Ramos (cell line): Measurements from ENCODE around the gene SLX9.

Experiments
- in situ Hi-C: fragments of 300-500 bp; cut with MboI; formaldehyde crosslinking; loops from one replicate; pipeline ENCODE4 v1.14.3; 2022; ENCODE audit warnings: low sequenced_read_pairs; ENCODE audit not compliant: unreplicated experiment

SLX9 gene

DNA sequence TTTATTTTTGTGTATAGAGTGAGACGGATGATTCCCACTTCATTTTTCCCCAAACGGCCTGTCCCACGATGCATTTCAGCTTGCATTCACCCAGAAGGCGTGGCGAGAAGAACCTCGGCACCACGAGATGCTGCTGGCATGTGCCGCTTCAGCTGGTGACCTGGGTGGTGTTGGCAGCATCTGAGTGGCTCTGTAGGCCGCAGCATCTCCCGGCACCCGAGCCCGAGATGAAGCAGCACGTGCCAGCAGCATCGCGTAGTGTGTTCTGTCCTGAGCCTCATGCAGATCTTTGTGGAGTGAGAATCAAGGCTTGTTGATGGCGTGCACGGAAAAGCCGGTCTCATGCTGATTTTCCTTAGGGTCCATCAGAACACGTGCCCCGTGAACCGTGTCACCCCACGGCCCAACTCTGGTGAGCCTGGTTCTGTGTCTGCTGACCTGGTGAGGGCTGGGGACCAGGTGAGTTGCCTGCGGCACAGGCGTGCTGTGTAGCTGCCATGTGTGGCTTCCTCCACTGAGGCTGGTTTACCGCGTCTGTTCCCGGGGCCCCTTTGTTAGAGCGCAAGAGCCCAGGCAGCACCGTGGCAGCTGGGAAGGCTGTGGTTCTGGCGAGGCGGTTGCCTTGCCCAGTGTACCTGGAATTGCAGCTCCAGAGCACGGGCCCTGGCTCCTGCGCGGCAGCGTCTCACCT lies 16.7 kb downstream of the SLX9 start:
- in situ Hi-C loops: no loop called here

DNA sequence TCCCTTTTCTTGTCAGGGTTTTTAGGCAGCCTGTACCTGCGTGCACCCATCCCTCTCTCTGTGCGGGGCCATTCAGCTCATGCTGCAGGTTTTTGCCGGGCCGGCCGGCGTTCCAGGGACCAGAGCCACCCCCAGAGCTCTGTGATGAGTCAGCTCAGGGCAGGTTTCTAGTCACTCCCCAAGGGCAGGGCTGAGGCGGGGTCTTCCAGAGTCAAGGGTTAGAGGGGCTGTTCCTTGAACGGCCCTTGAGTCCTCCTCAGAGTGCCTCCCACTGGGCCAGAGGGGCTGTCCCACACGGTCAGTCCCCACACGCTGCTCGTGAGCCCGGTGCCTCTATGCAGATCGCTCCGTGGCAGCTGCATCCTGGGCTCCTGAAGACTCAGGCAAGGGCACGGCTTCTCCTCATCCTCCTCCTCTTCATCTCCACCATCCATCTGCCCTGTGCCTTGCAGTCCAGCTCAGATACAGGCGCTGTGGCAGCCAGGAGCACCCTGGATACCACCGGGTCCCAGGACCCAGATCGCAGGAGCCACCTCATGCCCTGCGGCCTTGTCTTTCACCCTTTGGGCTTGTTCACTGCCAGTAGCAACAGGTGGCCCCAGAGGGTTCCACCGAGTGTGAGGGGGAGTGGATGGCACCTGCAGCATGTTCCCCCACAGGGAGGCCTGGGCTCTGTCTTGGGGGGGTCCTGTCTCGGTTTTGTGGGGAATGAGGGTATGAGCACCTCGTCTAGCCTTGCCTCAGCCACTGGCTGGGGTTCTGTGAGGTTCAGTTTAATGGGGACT lies 17.4 kb downstream of the SLX9 start:
- in situ Hi-C loops: no loop called here

DNA sequence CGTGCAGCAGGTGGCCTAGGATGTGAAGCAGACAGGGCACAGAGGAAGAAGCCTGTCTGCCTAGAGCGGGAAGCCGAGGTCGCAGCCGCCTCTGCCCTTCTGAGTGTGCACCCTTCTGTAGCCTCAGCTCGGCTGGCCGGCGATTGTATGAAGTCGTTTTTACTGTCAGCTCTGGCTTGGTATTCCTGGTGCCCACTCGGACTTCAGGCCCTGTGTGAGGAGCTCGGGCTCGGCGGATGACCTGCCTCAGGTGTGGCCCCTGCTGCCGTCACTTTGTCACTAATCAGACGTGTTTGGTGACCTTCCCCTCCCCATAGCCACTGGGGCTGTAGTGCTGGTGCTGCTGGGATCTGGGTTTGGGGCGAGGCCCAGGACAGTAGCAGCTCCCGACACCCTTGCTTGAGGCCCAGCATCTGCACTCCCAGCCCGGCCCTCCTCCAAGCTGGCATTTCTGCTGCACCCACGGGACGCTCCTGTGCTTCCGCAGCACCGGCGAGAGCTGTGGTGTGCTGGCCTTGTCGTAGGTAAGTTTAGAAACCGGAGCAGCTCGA lies 18.1 kb downstream of the SLX9 start:
- in situ Hi-C loops: no loop called here

DNA sequence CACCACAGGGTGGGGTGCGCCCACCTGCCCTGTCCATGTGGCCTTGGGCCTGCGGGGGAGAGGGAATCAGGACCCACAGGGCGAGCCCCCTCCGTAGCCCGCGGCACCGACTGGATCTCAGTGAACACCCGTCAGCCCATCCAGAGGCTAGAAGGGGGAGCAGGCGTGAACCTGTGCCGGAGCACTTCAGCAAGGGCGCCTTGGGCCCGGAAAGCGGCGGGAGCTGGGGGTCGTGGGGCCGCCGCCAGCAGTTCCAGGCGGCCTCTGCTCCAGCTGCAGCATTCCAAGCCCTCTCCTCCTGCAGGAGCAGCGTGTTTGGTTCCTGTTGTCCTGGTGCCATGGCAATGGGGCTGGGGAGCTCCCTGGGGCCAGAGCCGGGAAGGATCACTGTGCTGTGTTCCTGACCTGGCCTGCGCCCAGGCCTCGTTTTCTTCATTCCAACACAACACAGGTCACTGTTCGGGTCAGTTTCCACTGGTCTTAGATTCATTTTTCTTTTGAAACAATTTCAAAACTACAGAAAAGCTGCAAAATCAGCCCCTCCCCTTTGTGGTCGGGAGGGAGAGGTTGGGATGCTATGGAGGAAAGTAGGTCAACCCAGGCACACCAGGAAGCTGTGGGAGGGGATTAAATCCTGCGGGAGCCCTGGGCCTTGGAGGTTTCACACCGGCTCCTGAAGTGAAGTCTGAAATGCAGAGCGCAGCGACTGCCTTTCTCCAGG lies 18.8 kb downstream of the SLX9 start:
- in situ Hi-C loops: no loop called here

DNA sequence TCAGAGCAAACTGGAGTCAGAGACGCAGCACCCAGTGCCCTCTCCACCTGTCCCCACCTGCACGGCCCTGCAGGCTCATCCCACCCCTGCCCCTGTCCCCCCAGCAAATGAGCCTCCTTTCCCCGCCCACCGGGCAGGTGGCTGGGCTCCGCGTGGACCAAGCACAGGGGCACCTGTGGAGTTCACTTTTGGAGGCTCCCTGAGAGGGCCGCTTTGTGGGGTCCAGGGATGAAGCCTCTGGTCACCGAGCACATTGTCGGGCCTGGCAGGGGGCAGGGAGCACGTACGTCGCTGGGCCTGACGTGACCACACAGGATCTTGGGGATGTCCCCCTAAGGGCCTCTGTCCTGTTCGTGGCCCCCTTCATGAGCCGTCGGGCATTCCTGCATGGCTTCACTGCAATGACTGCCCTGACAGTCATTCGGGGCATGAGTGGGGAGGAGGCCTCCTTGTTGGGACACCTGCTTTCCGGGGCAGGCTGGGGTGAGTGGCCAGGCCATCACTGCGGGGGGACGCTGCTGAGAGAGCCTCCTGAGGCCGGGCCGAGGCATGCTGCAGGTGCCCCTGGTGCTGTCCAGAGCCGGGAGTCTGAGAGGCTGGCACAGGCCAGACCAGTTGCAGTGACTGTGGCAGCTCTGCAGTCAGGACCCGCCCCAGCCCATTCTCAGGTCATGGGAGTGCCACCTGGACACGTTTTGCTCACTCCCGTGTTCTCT lies 19.7 kb downstream of the SLX9 start:
- in situ Hi-C loops: no loop called here

DNA sequence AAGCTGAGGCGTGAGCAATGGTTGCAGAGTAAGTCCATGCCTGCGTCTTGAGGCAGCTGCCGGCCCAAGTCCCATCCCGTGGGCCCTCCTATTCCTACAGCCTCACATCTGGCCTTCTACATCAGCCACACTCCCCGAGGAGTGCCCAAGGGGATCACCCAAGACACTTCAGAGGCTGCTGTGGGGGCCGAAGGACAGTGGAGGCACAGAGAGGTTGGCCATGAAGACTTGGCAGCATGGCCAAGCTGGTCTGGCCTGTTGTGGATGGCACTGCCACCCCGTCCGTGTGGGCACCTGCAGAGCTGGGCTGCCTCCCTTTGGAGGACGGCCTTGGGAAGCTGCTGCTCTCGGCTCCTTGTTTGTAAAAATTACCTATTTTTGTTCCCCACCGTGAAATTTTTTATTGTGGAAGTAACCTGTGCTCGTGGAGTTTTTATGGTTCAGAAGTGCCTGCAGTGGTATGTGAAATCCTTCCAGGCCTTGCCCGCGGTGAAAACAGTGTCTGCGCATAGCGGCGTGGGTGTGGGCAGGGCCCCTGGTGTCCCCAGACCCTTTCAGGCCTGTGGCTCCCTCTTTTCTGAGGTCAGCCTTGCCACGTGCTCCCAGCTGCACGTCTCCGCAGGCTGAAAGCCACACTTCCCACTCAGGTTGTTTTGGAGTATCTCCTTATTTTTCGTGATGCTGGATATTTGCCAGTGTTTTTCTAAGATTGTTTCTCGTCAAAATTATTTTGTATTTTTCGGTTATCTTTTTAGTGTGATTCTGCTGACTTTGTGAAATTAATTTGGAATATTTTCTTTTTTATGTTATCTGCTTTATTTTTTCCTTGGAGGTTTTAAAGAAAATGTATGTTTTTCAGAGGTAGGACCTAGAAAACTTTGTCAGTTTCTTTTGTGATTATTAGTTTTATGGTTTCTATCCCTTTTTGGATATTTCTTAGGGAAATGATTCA lies 20.6 kb downstream of the SLX9 start:
- in situ Hi-C loops: no loop called here

DNA sequence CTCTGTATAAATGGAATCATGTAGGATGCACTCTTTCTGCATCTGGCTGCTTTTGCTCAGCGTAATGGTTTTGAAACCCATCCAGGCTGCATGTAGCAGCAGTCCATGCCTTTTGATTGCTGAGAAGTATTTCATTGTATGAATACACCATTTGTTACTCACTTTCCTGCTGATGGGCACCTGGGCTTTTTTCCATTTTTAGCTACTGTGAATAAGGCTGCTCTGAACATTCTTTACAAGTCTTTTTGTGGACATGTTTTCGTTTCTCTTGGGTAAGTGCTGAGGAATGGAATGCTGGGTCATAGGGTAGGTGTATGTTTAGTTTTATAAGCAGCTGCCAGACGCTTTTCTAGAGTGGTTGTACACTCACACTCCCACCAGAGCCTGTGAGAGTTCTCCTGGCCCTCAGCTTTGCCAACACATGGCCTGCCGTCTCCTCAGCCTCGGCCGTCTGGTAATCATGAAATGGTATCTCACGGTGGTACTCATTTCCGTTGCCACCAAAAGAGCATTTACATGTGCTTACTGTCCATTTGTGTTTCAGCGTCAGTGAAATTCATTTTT lies 22.7 kb downstream of the SLX9 start:
- in situ Hi-C loops: no loop called here

DNA sequence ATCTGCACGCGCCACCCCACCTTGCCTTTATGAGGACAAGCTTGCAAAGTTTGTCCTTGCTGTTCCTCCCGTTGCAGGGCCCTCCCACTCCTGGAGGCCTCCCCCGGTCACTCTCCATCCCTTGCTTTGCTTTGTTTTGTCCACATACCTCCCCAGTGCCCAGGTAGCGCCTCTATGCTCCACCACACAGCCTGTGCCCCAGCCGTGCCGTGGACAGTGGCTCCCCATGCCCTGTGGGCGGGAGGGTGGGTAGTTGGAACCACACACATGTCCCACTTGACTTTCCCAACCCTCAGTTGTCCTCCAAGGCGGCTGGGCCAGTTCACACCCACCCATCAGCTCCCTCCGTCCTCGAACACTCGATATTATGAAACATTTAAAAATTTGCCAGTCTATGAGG lies 24.6 kb downstream of the SLX9 start:
- in situ Hi-C loops: no loop called here

DNA sequence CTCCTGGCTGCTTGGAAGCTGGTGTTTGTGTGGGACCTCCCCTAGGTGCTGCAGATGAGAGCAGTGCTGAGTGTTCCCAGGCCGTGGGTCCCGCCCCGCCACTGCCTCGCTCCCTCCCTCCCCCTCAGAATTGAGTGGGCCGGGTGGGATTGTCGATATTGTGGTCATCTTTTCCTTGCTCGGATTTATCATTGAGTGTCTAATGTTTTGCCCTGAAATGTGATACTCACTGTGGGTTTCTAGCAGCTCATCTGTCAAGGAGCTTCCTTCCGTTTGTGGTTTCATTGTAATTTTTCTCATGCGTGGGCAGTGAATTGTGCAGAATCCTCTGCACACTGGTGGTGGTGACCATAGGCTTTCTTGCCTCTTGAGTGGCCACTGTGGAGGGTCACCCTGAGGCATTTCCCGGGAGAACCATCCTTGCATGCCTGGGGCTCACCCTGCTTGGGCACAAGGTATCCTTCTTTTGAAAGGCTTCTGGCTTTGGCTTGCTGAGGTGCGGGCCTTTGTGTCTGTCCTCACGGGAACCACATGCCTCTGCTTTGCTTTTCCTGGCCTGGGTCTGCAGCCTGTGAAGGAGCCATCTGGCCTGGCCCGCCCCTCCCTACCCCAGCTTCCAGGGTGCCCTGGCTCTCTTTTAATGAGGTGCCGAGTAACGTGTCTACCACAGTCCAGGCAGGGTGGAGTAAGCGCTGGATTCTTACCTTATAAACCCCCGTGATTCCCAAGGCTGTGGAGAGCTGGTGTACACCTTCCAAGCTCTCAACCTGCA lies 25.6 kb downstream of the SLX9 start:
- in situ Hi-C loops: no loop called here

DNA sequence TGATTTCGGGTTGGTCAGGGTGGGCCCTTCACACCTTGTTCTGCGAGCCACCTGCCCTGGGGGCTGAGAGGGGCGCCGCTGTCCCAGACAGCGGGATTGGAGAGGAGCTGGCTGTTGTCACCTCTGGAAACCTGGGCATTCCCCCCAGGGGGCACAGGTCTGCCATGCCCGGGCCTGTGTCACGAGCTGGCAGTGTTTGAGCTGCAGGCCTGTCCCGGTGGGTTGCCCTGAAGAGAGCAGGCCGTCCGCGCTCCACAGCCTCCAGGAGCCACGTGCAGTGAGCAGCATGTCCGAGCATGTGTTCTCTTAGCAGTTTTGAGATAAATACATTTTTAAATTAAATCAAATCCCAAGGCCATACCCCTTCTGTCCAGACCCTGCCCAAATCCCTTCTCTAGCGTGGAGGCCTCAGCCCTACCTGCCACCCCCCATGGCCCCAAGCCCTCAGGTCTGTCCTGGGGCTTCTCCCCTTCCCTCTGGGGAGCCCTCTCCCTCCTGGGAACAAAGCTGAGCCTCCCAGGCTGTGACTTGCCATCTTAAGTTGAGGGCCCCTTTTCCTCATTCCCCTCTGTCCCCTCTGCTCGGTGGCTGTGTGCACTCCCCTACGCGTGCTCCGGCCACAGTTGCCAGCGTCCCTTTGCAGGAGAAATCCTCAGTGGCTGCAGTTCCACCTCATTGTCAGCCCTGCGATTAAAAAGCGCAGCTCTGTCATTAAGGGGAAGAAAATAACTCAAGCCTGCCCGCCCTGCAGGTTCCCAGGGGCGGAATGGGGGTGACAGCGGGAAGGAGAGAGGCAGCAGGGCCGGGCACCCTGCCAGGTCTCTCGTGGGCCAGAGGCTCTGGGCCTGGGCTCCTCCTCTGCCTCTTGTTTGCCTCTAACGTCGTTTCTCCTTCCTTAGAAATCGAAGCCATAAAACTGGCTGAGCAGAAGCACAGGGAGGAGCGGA lies 26.6 kb downstream of the SLX9 start:
- in situ Hi-C loops: no loop called here

DNA sequence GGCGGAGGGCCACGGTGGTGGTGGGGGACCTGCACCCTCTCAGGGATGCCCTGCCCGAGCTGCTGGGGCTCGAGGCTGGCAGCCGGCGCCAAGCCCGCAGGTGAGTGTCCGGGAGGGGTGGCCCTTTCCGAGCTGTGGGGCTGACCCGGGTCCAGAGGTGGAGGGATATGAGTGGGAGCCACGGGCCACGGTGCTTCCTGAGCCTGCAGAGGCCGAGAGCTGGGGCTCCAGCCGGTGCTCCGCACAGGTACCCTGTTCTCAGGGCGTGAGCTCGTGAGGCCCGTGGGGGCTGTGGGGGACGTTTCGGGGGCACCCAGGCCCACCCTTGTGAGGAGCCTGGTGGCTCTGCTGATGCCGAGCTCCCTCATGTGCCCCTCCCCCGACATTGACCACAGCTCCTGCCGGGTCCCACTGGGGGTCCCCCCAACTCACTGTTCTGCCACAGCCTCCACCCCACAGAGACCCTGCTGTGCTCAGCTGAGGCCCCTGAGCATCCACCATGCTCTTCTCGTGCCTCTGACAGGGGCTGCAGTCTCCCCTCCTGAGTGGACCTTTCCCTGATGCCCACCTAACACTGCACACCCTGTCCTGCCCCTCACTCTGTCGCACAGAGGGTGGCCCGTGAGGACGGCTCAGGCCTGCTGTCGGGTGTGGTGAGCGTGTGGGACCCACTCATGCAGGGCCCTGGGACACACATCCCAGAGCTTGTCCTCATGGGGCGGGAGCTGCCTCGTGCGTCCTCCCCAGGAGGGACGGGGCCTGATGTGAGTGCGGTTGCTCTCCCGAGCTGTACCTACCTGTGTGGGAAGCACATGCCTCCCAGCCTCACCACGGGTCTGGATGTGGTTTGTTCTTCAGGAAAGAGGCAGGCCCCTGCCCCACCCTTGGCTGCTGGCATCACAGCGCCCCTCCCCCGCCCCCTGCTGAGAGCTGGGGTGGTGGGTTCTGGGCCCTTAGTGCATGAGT lies 27.5 kb downstream of the SLX9 start:
- in situ Hi-C loops: no loop called here

DNA sequence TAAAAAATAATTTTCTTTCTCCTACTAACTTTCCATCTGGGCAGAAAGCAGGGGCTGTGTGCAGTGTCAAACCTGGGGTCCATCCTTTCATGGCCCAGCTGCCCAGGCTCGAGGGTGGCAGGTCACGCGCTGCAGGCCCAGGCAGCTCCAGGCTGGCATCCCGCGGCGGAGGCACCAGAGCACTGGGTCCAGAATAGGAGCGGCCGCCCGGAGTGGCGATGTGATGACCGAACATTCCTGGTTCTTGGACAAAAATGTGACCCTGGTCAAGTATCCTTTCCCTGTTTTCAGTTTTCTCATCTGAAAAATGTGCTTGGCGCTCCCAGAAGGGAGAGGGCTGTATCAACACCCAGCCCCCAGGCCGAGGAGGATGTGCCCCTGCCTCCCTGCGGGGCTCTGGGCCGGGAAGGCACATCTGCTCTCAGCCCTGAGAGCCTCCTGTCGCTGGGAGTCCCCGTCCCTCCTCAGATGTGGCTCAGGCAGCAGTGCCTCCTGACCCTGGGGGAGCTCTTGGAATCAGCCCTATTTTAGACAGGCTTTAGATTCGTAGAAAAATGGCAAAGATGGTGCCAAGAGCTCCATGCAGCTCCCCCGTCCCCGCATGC lies 29.3 kb downstream of the SLX9 start:
- in situ Hi-C loops: no loop called here

DNA sequence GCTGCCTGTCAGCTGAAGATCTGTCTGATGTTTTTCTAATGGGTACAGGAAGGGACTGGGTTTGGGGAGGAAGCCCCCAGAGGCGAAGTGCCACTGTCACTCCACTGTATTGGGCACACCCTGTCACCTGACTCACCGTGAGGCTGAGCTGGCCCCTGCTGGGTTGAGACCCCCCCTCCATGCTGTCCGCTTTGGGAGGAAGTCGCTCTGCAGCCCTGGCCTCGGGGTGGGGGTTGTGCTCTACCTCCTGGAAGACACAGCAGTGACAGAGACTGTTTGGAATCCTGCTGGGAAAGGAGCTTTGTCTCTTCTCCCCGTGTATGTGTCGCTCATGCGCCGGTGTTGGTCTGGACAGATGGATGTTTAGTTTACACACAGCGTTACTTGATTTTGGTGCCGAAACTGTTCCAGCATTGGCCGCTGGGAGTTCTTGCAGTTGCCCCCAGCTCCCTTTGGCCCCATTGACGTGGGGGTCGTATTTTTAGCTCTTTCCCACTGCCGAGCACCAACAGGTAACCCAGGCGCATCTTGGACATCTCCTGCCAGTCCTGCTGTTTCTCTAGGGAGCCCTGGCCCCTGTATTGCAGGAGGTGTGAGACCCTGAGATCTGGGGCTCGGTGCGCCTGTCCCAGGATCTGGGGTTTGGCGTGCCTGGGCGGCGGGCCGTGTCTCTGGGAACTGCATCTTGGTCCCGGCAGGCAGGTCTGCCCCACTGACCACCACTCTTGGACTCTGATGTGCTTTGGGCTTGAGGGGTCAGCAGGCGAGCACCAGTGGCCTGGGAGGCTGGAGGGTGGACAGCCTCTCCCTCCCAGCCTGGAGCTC lies 30.3 kb downstream of the SLX9 start:
- in situ Hi-C loops: no loop called here

DNA sequence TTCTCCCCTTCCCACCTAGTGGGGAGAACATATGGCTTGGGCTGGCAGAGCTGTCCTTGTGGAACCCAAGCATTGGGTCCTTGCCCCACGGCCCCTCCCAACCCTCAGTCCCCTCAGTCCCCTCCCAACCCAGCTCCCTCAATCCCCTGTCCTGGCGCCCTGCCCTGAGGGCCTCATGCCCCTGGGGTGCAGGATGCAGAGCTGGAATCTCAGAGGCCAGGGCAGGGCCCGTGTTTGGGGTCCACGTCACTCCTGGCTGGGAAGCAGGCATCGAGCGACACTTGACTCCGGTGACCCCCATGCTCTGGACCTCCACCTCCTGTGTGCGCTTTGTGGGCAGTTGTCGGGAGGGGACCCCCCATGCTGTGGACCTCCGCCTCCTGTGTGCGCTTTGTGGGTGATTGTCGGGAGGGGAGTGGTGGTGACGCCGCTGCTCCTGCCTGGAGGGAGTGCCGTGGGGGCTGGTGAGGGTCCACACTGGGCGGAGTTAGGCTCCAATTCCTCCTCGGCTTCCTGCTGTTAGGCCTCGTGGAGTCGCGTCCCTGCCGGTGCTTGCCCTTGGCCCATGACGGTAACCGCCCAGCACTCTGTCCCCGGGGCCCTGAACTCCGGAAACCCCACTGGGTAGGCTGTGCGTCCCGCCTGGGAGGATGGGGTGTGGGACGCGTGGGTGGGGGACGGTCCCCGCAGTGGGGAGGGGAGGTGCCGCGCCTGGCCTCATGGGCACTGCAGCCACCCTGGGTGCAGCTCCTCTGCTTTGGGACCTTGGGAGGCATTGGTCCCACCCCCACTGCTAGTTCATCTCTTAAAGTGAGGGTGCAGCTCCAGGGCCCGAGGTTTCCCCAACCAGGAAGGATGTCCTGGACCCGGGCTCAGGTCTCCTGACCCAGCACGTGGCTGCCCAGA lies 31.2 kb downstream of the SLX9 start:
- in situ Hi-C loops: no loop called here
